ENCODE results near the gene C1QL2.

Gene C1QL2

DNA sequence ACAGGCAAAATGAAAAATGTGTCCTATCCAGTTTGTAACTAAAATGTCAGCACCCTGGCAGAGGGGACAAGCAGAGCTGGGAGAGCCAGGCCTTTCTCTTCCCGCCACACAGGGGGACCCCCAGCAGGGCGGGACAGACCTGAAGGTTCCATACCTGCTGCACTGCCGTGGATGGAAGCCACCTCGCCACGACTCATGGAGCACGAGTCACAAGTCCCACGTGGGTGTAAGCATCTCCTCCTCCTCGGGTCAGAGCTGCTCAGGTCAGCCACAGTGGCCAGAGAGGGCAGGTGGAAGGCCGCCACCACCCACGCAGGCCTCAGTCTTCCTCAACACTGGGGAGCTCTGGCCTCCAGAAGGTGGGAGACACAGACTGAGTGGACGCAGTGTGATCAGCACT is 21.0 kb downstream of the C1QL2 start:
- DNase-seq (ENCODE audit: low read depth in 2 of 2): no peak

DNA sequence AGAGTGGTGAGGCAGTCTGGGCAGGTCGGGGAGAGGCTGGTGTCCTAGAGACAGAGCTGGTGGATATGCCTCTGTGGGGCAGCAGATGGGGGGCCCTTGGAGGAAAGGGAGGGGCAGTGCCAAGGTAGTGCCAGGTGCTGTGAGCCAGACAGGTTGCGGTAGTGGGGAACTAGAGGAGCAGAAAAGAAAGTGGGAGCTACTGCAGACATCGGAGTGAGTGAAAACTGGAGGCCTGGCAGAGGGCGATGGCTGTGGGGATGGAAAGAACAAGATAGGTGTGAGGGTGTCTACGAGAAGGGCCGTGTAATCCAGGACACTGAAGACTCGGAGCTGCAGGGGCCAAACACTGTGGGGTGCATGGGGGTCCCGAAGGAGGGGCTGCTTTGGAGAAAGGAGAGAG is 21.7 kb downstream of the C1QL2 start:
- no peak for DNase-seq (ENCODE audit: low read depth in 2 of 2)

GRCh38 chr2:119136093-119136492 is 22.5 kb downstream of the C1QL2 start:
- no peak for DNase-seq (ENCODE audit: low read depth in 2 of 2)

- DNase-seq (ENCODE audit: low read depth in 2 of 2): no peak
Observed at GRCh38 chr2:119134775-119135174, 23.8 kb downstream of the C1QL2 start.

- DNase-seq (ENCODE audit: low read depth in 2 of 2): no peak
Observed at GRCh38 chr2:119126650-119127049, 31.9 kb downstream of the C1QL2 start.

GRCh38 chr2:119123389-119123788 is 35.2 kb downstream of the C1QL2 start:
- no peak for DNase-seq (ENCODE audit: low read depth in 2 of 2)

GRCh38 chr2:119122663-119123062 is 35.9 kb downstream of the C1QL2 start:
- DNase-seq (ENCODE audit: low read depth in 2 of 2): no peak

DNA sequence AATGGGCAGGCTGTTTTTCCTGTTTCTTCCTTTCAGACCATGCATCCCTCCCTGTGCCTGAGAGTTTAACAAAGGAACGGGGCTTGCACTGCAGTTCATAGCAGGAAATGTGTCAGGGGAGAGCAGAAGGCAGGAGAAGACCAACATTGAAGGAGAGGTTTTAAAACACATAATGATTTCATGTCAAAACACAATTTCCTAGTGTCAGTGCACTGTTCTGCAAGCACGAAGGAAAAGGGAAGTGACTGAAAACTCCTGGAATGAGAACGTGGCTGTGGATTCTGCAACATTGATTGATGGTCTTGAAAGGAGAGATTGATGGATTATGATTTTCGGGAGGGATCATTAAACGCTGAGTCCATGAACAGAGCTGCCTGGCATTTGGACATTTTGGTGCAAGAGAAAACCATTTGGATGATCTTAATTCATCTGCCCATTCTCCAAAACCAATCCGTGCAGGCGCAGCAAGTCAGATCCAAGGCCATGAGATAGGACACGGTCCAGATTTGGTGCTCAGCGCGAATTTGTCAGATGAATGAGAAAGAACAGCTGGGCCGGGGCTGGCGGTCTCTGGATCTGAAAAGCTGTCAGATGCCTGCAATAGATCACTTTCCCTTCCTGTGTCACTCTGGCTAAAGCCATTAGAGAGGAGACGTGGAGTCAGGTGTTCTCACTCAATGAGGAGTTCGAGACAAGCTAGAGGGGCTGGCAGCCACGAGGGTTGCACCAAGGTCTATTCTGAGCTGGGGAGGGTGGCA is 38.4 kb downstream of the C1QL2 start:
- no peak for DNase-seq (ENCODE audit: low read depth in 2 of 2)

DNA sequence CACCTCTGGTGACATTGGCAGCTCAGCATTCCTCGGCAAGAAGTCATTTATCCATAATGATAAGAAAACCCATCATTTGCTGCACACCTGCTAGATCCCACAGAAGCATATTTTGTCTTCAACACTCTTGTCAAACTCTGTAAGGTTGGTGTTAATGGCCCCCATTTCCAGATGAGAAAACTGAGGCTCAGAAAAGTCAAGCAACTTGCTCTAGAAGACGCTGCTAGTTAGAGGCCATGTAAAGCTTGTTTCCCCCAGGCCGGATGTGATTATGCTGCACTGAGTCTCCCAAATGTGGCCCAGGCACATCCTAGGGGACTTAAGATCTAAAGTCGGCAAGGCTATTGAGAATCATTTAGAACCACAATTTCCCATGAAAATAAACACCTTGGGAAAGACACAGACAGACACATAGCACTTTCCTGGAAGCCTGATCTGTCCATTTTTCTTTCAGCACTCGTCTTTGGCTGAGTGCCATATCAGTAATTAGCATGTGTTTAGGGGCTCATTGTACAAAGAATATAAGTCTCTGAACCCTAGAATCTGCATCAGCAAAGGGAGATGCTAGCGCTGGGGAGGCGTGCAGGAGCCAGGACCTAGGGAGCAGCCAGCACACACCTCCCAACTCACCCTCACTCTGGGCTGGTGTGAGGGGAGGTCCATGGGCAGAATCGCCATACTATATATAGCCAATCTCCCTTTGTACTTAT is 39.3 kb downstream of the C1QL2 start:
- DNase-seq (ENCODE audit: low read depth in 2 of 2): no peak

- no peak for DNase-seq (ENCODE audit: low read depth in 2 of 2)
Observed at GRCh38 chr2:119117891-119118882, 40.4 kb downstream of the C1QL2 start.

GRCh38 chr2:119117408-119117807 is 41.1 kb downstream of the C1QL2 start:
- no peak for DNase-seq (ENCODE audit: low read depth in 2 of 2)

- DNase-seq (ENCODE audit: low read depth in 2 of 2): no peak
Observed at GRCh38 chr2:119116411-119117295, 41.9 kb downstream of the C1QL2 start.

DNA sequence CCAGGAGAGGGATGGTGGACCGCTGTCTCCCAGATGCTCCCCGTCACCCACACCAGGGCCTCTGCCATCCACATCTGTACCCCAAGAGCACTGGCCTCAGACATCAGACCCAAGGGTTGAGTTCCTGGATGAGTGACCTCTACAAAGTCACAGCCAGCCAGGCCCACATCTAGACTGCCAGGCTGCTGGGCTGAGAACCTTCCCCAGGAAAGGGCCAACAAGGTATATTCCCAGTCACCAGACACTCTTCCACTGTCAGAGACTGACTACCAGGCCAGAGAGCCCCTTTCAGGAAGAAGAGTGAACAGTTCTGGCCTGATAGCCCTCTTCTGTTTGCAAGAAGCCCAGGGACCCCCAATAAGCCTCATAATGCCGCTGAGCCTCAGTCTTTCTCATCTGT is 44.3 kb downstream of the C1QL2 start:
- DNase-seq (ENCODE audit: low read depth in 2 of 2): no peak

DNA sequence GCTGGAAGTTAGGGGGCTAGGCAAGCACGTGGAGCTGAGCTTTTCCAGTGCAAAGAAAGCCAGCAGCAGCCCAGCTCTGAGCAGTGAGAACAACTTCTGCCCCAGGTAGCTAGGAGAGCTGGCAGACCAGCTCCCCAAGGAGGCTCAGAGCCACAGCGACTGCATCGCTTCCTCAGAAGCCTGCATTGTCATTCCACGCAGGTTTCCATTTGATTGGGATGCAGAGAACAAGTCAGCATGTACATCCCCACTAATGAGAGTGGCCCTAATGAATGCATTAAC is 45.1 kb downstream of the C1QL2 start:
- no peak for DNase-seq (ENCODE audit: low read depth in 2 of 2)

DNA sequence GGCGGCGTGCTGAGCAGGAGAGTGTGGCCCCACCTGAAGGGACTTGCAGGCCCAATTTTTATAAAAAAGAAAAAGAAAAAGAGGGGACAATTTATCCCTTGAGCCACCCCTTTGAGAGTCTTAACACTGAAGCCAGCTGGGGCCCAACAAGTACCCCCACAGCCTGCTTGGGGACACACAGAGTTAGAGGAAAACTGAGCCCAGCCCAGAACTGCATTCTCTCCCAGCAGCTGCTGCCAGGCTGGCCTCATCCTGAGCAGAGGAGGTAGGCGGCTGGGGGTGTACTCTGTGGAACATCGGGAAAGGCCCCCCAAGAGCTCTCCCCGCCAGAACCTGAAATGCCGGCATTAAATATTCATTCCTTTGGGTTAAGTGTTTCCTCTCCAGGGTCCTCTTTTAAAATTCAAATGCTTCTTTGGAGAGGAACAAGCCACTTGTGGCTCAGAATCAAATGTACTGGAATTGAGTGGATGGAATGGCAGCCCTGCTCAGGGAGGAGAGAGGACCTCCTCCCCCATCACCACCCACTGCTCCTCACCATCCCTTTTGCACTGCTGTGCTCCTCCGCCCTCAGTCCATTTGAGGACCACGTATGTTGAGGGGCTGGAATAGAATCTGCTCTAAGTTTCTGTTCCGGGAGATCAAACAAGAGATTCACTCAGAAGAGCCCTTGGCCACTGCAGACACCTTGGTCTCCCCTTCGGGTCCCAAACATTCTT is 45.6 kb downstream of the C1QL2 start:
- no peak for DNase-seq (ENCODE audit: low read depth in 2 of 2)

GRCh38 chr2:119112230-119112629 is 46.3 kb downstream of the C1QL2 start:
- DNase-seq (ENCODE audit: low read depth in 2 of 2): no peak

DNA sequence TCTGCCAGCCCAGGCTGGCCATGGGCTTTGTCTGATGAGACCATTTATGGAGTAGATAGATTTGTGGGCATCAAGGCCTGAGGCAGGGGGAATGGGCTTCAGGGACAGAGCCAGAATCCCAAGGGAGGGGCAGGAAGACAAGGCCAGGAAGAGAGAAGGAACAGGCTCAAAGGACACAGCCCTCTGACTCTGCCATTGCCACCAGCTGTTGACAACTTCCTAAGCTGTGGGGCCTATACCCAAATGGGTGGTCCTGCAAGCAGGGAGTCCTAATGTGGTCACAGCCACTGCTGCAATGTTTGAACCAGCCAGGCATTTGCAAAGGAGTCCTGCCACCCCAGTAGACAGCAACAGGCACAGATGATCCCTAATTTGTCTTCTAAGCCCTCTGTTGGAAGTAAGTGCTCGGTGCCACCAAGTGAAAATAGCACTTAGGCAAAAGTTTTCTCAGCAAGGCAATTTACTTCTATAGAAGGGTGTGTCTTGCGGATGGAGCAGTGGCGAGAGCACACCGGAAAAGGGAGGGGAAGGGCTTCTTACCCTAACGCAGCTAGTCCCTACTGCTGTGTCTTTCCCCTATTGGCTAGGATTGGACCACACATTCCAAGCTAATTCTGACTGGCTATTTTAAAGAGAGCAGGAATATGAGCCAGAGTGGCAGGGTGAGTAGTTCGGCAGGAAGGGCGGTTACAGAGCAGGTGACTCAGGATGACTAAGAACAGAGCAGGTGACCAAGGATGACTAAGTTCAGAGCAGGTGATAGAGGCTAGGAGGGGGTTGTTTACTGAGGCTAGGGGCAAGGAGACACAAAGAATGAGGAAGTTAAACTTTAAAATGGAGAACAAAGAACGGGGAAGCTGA is 47.2 kb downstream of the C1QL2 start:
- no peak for DNase-seq (ENCODE audit: low read depth in 2 of 2)

GRCh38 chr2:119109866-119110265 is 48.7 kb downstream of the C1QL2 start:
- DNase-seq (ENCODE audit: low read depth in 2 of 2): no peak

DNA sequence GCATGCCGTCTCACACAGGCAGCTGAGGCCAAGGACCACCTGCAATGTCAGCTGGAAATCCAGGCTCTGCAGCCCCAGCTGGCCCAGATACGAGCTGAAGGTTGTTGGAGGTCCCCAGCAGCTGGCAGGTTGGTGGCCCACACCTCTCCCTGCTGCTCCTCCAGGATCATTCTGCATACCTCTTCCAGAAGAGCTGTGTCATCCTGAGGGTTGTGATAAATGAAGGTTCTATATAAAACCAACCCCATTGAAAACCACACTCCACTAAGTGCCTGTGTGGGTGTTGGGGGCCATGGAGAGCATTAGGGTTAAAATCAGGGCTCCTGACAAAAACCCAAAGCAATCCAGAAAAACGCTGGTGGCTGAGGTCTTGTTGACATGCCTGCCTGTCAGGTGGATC is 50.4 kb downstream of the C1QL2 start:
- no peak for DNase-seq (ENCODE audit: low read depth in 2 of 2)

Measured in stimulated activated CD8-positive, alpha-beta memory T cell treated with anti-CD3 and anti-CD28 coated beads, Interleukin-15, amount 100 ng/mL, for 4 hours (primary cell).